ENCODE data around the gene CELF5. TPM values are rescaled to one million over a fixed set of nuclear protein-coding genes. Genes with fewer than 3 reads are reported as not detected.

CELF5 gene
- total RNA-seq, 1 experiment from 2014 or later: 2.5 TPM

DNA sequence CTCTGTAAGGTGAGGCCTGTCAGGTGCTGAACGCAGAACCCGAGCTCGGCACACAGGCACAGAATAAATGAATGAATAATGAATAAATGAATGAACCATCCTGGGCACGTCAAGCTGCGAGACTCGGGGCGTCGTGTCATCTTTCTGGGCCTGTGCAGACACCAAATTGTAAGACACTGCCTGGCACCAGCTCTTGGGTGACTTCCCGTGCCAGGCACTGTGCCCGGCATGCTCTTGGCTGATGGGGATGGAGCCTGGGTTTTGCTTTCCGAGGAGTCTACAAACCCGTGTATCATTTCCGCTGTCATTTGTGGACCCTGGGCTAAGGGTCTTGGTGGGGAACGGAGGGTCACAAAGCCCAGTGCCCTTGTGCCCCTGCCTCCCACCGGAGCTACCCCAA lies 43.9 kb downstream of the CELF5 start (continued):
- TF ChIP-seq, protein P1, sequence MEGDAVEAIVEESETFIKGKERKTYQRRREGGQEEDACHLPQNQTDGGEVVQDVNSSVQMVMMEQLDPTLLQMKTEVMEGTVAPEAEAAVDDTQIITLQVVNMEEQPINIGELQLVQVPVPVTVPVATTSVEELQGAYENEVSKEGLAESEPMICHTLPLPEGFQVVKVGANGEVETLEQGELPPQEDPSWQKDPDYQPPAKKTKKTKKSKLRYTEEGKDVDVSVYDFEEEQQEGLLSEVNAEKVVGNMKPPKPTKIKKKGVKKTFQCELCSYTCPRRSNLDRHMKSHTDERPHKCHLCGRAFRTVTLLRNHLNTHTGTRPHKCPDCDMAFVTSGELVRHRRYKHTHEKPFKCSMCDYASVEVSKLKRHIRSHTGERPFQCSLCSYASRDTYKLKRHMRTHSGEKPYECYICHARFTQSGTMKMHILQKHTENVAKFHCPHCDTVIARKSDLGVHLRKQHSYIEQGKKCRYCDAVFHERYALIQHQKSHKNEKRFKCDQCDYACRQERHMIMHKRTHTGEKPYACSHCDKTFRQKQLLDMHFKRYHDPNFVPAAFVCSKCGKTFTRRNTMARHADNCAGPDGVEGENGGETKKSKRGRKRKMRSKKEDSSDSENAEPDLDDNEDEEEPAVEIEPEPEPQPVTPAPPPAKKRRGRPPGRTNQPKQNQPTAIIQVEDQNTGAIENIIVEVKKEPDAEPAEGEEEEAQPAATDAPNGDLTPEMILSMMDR (IDR thresholded peaks at IDR 0.05 in 2 of 3, conservative IDR thresholded peaks at IDR 0.05 in 1 of 3; ENCODE audit: borderline replicate concordance in 1 of 3, insufficient read depth in 1 of 3, low read depth in 2 of 3, low read length in 2 of 3): no peak
- no peak for TF ChIP-seq EGR1 (IDR thresholded peaks at IDR 0.05; ENCODE audit: low read depth)
- no peak for TF ChIP-seq POLR2AphosphoS5 (IDR thresholded peaks at IDR 0.05; ENCODE audit: low read depth, low read length)
- TF ChIP-seq ZFX (IDR thresholded peaks at IDR 0.05): no peak
- no peak for TF ChIP-seq POLR2A (IDR thresholded peaks at IDR 0.05; ENCODE audit: borderline replicate concordance, extremely low read depth, insufficient read depth, insufficient read length)
- no peak for TF ChIP-seq SRF (IDR thresholded peaks at IDR 0.05; ENCODE audit: low read depth)
- TF ChIP-seq SIN3A (IDR thresholded peaks at IDR 0.05; ENCODE audit: low read depth): no peak
- no peak for TF ChIP-seq EZH2 (IDR thresholded peaks at IDR 0.05)
- TF ChIP-seq TCF7L2 (IDR thresholded peaks at IDR 0.05; ENCODE audit: borderline replicate concordance, extremely low read depth, insufficient read depth, insufficient read length): no peak

DNA sequence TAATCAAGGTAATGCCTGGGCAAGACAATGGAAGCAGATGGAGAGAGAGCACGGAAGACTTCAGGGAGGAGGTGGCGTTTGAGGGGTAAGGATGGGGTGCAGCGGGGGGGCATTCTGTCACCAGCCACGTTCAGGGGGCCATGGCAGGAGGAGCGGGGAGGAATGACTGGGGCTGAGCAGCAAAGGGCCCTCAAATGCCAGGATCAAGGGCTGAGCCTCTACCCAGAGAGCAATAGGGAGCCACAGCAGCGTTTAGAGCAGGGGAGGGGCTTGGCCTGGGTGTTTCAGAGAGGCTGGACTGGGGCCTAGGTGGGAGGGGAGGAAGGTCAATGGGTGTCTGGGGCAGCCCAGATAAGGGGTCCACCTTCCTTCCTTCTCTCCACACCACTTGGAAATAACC lies 44.3 kb downstream of the CELF5 start:
- H3K36me3 ChIP-seq (ENCODE audit: control insufficient read depth in 1 of 2, insufficient read depth in 2 of 2, low read length in 2 of 2): no peaks in the 10 kb centered on the region
- no peaks in the 10 kb centered on the region for H4K20me1 ChIP-seq (ENCODE audit: insufficient read depth)
- no peaks in the 10 kb centered on the region for H3K27me3 ChIP-seq (ENCODE audit: insufficient read depth, low read length)
- no peaks in the 10 kb centered on the region for H3K9me2 ChIP-seq (ENCODE audit: insufficient read depth)
- RAD21 ChIA-PET (ENCODE audit: low non-redundant PET in 1 of 2, low total read pairs in 2 of 2, uncharacterized antibody in 2 of 2, unreplicated experiment in 2 of 2): no interaction called here
- BruUV-seq (replicated peaks): no TSS peak
- no peak overlapping the region for H2AFZ ChIP-seq (ENCODE audit: low read depth, low read length, poor library complexity, severe bottlenecking)
- H3K4me1 ChIP-seq (ENCODE audit: control insufficient read depth in 1 of 2, insufficient read depth in 2 of 2, low read length in 2 of 2): no peaks in the 10 kb centered on the region
- no peak overlapping the region for H3K9ac ChIP-seq (ENCODE audit: low read length)
- no peak for DNase-seq (ENCODE audit: low read depth, low spot score)
- no peak overlapping the region for H3K4me3 ChIP-seq (replicated peaks in 1 of 2; ENCODE audit: low read depth in 1 of 2, low read length in 2 of 2)
- H3K27ac ChIP-seq (ENCODE audit: low read depth, low read length): no peak overlapping the region
- CTCF ChIA-PET: no interaction called here
- POLR2A ChIA-PET: no interaction called here
- H3K4me2 ChIP-seq (ENCODE audit: low read length): no peak overlapping the region
- no peak for ATAC-seq
- no peaks in the 10 kb centered on the region for H3K9me3 ChIP-seq (ENCODE audit: control insufficient read depth in 1 of 2, insufficient read depth in 1 of 2, low read depth in 1 of 2, low read length in 2 of 2)
- TF ChIP-seq, protein P2, sequence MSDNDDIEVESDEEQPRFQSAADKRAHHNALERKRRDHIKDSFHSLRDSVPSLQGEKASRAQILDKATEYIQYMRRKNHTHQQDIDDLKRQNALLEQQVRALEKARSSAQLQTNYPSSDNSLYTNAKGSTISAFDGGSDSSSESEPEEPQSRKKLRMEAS (IDR thresholded peaks at IDR 0.05): no peak
- TF ChIP-seq SRF (IDR thresholded peaks at IDR 0.05; ENCODE audit: low read depth) (no peak), CBX3 (IDR thresholded peaks at IDR 0.05; ENCODE audit: low read depth) (no peak)
- intact Hi-C loops (cut with micrococcal nuclease): no loop called here
- no peaks in the 10 kb centered on the region for H3K79me2 ChIP-seq (ENCODE audit: insufficient read depth, low read length)

Data from HCT116 (cell line).